ENCODE data around the gene PKHD1. TPM values are rescaled to one million over a fixed set of nuclear protein-coding genes. Genes with fewer than 3 reads are reported as not detected.

The PKHD1 gene
- total RNA-seq, 4 donors from 2014 or later = 0.09 to 0.83 (median 0.29) TPM; not detected in 1

GRCh38 chr6:51574040-51574439 lies 513.4 kb downstream of the PKHD1 start:
- TF ChIP-seq POLR2A (IDR thresholded peaks at IDR 0.05) = no peak
- TF ChIP-seq, protein P1, sequence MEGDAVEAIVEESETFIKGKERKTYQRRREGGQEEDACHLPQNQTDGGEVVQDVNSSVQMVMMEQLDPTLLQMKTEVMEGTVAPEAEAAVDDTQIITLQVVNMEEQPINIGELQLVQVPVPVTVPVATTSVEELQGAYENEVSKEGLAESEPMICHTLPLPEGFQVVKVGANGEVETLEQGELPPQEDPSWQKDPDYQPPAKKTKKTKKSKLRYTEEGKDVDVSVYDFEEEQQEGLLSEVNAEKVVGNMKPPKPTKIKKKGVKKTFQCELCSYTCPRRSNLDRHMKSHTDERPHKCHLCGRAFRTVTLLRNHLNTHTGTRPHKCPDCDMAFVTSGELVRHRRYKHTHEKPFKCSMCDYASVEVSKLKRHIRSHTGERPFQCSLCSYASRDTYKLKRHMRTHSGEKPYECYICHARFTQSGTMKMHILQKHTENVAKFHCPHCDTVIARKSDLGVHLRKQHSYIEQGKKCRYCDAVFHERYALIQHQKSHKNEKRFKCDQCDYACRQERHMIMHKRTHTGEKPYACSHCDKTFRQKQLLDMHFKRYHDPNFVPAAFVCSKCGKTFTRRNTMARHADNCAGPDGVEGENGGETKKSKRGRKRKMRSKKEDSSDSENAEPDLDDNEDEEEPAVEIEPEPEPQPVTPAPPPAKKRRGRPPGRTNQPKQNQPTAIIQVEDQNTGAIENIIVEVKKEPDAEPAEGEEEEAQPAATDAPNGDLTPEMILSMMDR (IDR thresholded peaks at IDR 0.05) = no peak
- no peaks in the 10 kb centered on the region for H3K4me1 ChIP-seq
- H3K27me3 ChIP-seq = no peaks in the 10 kb centered on the region
- H3K4me3 ChIP-seq = no peak overlapping the region
- H3K27ac ChIP-seq = no peak overlapping the region
- no peaks in the 10 kb centered on the region for H3K36me3 ChIP-seq
- no peak for DNase-seq
- intact Hi-C loops (cut with DNase I; ENCODE audit: low total_unique reads) = no loop called here
- H3K9me3 ChIP-seq = no peaks in the 10 kb centered on the region

DNA sequence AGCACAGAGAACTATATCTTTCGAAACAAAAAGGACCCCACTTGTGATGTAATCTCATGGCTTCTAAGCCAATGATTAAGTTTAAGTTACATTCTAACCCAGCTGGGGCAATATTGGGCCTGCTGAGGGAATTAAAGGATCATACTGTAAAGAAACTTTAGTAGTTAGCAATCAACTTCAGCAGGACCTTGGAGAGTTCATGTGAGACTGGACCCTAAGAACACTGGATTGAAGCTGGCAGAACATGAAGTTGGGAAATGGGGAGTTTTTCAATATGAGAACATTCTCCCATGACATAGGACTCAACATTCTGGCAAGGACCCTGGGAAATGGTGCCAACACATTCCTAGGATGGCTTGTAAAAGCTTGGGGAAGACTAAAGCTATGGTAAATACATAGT lies 516.2 kb downstream of the PKHD1 start:
- H3K9me3 ChIP-seq = no peaks in the 10 kb centered on the region
- no peak for DNase-seq
- intact Hi-C loops (cut with DNase I; ENCODE audit: low total_unique reads) = no loop called here
- no peaks in the 10 kb centered on the region for H3K36me3 ChIP-seq
- H3K27ac ChIP-seq = no peak overlapping the region
- H3K4me3 ChIP-seq = no peak overlapping the region
- TF ChIP-seq, protein P1 (IDR thresholded peaks at IDR 0.05) = no peak
- no peak for TF ChIP-seq POLR2A (IDR thresholded peaks at IDR 0.05)
- H3K27me3 ChIP-seq = no peaks in the 10 kb centered on the region
- H3K4me1 ChIP-seq = no peaks in the 10 kb centered on the region

GRCh38 chr6:51570168-51570921 lies 517.1 kb downstream of the PKHD1 start:
- H3K9me3 ChIP-seq = no peaks in the 10 kb centered on the region
- no peaks in the 10 kb centered on the region for H3K4me1 ChIP-seq
- intact Hi-C loops (cut with DNase I; ENCODE audit: low total_unique reads) = no loop called here
- no peaks in the 10 kb centered on the region for H3K27me3 ChIP-seq
- no peak for TF ChIP-seq POLR2A (IDR thresholded peaks at IDR 0.05)
- TF ChIP-seq, protein P1 (IDR thresholded peaks at IDR 0.05) = no peak
- no peak for DNase-seq
- H3K27ac ChIP-seq = no peak overlapping the region
- H3K4me3 ChIP-seq = no peak overlapping the region
- H3K36me3 ChIP-seq = no peaks in the 10 kb centered on the region

DNA sequence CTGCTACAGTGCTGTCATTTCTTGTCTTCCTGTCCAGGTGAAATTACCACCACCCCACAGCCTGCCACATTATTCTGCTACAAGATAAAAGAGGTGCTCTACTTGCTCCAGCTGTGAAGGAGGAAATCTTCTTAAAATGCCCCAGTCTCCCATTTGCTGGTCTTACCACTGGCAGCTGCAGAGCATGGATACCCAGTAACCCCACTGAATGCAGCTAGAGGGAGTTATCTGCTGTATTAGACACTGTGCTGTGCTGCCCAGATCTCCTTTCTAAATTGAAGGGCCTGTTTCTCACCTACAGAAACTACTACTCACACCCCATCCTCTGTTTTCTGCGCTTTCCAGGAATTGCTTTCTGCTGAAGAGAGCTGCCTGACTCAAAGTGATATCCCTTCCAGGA lies 517.8 kb downstream of the PKHD1 start:
- intact Hi-C loops (cut with DNase I; ENCODE audit: low total_unique reads) = no loop called here
- Histone ChIP-seq H3K4me3 (no peak overlapping the region), H3K4me1 (no peaks in the 10 kb centered on the region), H3K27me3 (no peaks in the 10 kb centered on the region), H3K36me3 (no peaks in the 10 kb centered on the region), H3K27ac (no peak overlapping the region), H3K9me3 (no peaks in the 10 kb centered on the region)
- TF ChIP-seq, protein P1 (IDR thresholded peaks at IDR 0.05) = no peak
- TF ChIP-seq POLR2A (IDR thresholded peaks at IDR 0.05) = no peak
- no peak for DNase-seq

DNA sequence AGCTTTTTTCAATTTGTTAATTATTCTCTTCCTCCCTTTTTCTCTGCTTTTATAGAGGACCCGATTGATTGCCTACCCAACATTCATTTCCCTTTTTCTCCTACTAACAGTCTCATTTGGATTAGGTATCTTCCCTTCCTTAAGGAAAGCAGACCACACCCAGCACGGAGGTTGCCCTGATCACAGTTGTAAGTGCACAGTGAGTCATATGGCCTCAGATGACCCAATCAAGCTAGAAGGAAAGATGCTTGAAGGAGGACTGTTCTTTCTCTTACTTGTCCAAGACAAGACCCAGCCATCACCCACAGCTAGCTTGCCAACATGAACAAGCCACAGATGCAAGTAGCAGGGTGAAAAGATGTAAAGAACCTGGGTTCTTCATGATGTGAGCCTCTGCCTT lies 518.6 kb downstream of the PKHD1 start:
- DNase-seq = no peak
- no peak for TF ChIP-seq POLR2A (IDR thresholded peaks at IDR 0.05)
- TF ChIP-seq, protein P1 (IDR thresholded peaks at IDR 0.05) = no peak
- Histone ChIP-seq H3K4me3 (no peak overlapping the region), H3K9me3 (no peaks in the 10 kb centered on the region), H3K4me1 (no peaks in the 10 kb centered on the region), H3K27me3 (no peaks in the 10 kb centered on the region), H3K36me3 (no peaks in the 10 kb centered on the region), H3K27ac (no peak overlapping the region)
- intact Hi-C loops (cut with DNase I; ENCODE audit: low total_unique reads) = no loop called here

Measured in uterus (tissue), 4 donors.